ENCODE results near the gene CCDC17. TPM values are rescaled to one million over a fixed set of nuclear protein-coding genes. Genes with fewer than 3 reads are reported as not detected.

CCDC17 gene
- 0.48 and 0.67 TPM in 2 replicates for total RNA-seq (2014; rRNA removed; shearing (Covaris generic))
- 0.11 and 0.13 TPM in 2 replicates for polyA plus RNA-seq (2015; cell fraction: cytosol; rRNA removed)
- 8.6 and 13.9 TPM in 2 replicates for polyA plus RNA-seq (2015; cell fraction: nucleus; rRNA removed)

DNA sequence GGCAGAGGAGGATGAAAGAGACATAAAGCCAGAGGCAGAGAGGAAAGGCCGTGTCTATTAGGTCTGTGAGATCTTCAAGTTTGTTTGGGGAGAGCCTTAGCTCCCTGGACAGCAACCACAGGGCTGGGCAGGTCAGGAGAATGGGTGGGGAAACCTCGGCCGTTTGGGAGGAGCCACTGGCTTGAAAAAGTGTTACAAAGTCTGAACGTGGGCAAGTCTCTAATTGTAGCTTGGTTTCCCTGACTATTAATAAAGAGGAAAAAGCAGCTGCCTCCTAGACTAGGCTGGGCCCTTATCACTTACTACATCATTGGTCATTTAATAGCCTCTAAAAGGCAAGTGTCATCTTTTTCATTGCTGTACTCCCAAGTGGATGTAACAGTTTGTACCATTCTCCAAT is at the start of gene CCDC17:
Gene CCDC17, minus strand, starts transcription at position 83 of the 400 bp plus-strand sequence. CDS start 145 bp downstream, outside the sequence.
- in situ Hi-C loops (cut with HindIII; ENCODE audit: low pct_unique_long_range_greater_than_20kb, low sequenced_read_pairs), result no loop called here
- no peak for DNase-seq (ENCODE audit: low read depth, low spot score)

DNA sequence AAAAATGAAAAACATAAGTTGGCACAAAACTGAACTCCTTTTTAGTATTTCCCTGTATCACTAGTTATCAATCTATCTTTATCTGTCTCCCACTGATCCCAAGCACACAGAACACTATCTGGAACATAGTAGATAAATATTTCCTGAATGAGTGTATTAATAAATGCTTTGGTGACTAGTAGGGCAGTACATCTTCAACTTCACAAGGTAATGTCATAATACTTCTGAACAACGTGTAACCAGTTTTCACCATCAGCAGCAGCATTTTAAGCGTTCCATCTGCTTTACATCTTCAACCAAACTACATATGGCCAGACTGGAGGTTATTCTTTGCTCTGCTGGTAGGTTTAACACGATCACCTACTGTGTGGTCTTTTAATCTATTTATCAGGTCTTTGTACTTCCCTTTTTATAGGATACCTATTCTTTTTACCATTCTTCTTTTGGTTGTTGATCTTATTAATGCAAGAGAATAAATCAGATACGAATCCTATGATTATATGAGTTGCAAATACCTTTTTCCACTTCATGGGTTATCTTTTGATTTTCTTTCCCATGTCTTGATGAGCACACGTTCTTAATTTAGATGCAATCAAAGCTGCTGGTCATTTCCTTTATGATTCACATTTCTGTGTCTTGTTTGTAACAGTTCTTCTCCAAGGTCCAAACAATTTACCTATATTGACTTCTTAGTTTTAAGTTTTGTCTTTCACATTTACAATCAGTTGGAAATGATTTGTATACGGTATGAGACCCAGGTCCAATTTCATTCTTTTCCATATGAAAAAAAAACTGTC is 46.2 kb upstream of the CCDC17 start:
- in situ Hi-C loops (cut with HindIII; ENCODE audit: low pct_unique_long_range_greater_than_20kb, low sequenced_read_pairs), result no loop called here
- no peak for DNase-seq (ENCODE audit: low read depth, low spot score)

DNA sequence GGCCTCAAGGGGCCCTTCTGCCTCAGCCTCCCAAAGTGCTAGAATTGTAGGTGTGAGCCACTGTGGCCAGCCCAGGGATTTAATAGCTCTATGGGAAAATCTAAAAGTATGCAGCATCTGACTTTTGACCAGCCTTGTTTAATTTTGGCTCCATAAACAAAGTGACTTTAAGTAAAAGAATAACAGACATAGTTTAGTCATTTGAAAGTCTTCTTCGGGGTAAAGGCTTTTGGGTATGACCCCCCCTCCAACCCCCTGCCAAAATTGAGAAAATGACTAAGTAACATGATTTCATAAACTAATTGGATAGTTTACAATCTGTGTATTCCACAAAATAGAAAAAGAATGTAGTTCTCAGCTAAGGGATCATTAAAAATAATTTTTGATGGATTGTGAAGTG is 45.5 kb upstream of the CCDC17 start:
- DNase-seq (ENCODE audit: low read depth, low spot score), result no peak

DNA sequence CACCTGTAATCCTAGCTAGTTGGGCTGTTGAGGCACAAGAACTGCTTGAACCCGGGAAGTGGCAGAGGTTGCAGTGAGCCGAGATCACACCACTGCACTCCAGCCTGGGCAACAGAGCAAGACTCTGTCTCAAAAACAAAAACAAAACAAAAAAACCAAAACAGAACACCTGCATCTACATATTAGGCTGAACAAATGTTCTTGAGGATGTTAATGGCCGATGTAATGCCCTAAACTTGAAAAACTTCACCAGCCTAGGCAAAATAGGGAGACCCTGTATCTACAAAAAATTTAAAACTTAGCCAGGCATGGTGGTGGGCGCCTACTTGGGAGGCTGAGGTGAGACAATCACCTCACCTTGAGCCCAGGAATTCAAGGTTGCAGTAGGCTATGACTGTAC is 44.7 kb upstream of the CCDC17 start:
- in situ Hi-C loops (cut with HindIII; ENCODE audit: low pct_unique_long_range_greater_than_20kb, low sequenced_read_pairs), result no loop called here
- no peak for DNase-seq (ENCODE audit: low read depth, low spot score)

More for the DNA sequence above, 45.5 kb upstream of the CCDC17 start:
- in situ Hi-C loops (cut with HindIII; ENCODE audit: low pct_unique_long_range_greater_than_20kb, low sequenced_read_pairs), result no loop called here

DNA sequence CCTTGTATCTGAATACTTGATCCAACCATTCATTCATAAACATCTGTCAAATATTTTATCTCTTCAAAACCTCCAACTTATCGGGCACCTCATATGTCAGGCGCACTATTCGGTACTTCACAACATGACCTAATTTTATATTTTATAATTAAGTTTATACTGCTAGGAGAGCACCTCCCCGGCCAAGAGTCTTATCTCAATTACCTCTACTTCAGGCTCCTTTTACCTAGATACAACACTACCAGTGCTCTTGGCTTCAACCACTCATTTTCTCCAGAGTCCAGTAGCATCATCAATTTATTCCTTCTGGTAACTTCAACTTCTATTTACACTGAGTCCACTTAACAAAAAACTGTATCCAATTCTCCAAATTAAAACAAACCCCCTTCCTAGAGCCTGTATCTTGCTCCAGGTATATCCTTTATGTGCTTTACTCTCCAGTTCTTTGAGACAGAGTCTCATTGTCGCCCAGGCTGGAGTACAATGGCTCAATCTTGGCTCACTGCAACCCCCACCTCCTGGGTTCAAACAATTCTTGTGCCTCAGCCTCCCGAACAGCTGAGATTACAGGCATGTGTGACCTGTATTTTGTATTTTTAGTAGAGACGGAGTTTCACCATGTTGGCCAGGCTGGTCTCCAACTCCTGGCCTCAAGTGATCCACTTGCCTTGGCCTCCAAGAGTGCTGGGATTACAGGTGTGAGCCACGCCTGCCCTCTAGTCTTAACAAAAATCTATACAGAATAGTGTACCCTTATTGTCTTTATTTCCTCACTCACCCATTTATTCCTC is 43.7 kb upstream of the CCDC17 start:
- in situ Hi-C loops (cut with HindIII; ENCODE audit: low pct_unique_long_range_greater_than_20kb, low sequenced_read_pairs), result no loop called here

DNA sequence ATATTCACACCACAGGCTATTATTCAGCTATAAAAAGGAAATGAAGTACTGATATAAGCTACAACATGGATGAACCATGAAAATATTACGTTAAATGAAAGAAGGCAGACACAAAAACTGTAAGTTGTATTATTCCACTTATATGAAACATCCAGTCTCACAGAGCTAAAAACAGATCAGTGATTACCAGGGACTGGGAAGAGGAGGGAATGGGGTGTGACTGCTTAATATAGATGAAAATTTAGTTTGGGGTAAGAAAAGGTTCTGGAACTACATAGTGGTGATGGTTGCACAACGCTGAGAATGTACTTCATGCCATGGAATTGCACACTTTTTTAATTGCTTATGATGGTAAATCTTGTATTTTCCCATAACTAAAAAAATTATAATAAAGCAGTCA is 43.0 kb upstream of the CCDC17 start:
- in situ Hi-C loops (cut with HindIII; ENCODE audit: low pct_unique_long_range_greater_than_20kb, low sequenced_read_pairs), result no loop called here
- DNase-seq (ENCODE audit: low read depth, low spot score), result no peak

More for the DNA sequence above, 43.7 kb upstream of the CCDC17 start:
- DNase-seq (ENCODE audit: low read depth, low spot score), result no peak

DNA sequence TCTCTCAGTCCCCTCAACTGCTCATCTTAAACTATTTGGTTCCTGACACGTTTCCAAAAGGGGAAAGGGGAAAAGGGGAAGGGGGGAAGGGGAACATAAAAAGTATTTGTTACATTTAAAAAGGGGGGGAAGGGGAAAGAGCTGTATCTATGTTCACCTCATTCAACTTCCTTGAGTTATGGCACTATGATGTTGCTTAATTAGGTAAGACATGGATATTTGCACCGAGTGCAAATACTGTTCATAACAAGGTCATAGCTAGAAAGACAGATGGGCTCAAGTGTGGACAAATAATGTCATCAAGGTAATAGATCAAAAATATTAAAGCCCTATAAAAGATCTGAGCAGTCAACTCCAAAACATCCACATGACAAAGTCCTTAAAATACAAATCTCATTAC is 36.5 kb upstream of the CCDC17 start:
- in situ Hi-C loops (cut with HindIII; ENCODE audit: low pct_unique_long_range_greater_than_20kb, low sequenced_read_pairs), result no loop called here

DNA sequence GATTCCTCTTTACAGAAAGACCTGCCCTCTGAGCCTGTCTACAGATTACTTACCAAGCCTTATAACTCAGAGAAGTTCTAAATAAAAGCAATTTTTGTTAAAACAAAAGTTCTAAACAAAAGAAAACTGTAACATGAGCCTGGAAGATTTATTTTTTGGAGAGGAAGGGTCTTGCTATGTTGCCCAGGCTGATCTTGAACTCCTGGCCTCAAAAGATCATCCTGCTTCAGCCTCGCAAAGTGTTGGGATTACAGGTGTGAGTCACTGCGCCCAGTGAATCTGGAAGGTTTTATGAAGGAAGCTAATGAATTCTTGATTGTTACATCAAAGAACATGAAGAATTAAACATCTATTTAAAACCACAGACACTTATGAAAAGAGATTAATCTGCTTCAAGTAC is 35.4 kb upstream of the CCDC17 start:
- no peak for DNase-seq (ENCODE audit: low read depth, low spot score)
- in situ Hi-C loops (cut with HindIII; ENCODE audit: low pct_unique_long_range_greater_than_20kb, low sequenced_read_pairs), result no loop called here

More for the DNA sequence above, 36.5 kb upstream of the CCDC17 start:
- DNase-seq (ENCODE audit: low read depth, low spot score), result no peak

DNA sequence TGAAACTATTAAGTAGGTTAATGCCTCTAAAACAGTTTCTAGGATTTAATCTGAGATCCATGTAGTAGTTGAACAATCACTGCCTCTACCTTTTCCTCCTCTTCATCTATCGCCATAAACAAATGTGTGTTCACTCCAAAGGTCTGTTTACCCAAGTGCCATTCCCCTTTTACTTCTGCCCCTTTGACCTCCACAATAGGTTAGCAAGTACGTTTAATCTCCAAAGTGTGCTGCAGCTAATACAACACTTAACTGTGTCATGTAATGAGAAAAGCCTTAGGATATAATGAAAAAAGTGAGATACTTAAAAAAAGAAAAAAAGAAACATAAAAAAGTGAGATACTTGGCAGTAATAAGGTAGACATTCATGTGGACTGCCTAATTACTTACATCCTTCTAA is 34.3 kb upstream of the CCDC17 start:
- no peak for DNase-seq (ENCODE audit: low read depth, low spot score)
- in situ Hi-C loops (cut with HindIII; ENCODE audit: low pct_unique_long_range_greater_than_20kb, low sequenced_read_pairs), result no loop called here

DNA sequence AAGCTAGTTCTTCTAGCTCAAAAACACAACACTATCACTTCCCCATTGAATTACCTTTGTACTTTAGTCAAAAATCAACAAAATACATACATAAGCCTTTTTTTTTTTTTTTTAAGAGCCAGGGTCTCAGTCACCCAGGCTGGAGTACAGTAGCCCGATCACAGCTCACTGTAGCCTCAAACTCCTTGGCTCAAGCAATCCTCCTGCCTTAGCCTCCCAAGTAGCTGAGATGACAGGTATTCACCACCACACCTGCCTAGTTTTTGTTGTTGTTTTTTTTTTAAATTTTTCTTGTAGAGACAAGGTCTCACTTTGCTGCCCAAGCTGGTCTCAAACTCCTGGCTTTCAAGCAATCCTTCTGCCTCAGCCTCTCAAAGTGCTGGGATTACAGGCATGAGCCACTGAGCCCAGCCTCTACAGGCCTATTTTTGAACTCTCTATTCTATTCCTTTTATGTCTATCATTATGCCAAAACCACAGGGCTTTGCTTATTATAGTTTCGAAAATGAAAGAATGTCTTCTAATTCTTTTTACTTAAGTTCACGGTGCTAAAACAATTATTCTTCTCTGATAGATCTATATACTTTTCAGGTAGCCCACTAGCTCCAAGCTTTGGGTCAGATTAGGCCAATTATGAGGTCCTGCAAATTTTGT is 32.8 kb upstream of the CCDC17 start:
- DNase-seq (ENCODE audit: low read depth, low spot score), result no peak
- in situ Hi-C loops (cut with HindIII; ENCODE audit: low pct_unique_long_range_greater_than_20kb, low sequenced_read_pairs), result no loop called here

DNA sequence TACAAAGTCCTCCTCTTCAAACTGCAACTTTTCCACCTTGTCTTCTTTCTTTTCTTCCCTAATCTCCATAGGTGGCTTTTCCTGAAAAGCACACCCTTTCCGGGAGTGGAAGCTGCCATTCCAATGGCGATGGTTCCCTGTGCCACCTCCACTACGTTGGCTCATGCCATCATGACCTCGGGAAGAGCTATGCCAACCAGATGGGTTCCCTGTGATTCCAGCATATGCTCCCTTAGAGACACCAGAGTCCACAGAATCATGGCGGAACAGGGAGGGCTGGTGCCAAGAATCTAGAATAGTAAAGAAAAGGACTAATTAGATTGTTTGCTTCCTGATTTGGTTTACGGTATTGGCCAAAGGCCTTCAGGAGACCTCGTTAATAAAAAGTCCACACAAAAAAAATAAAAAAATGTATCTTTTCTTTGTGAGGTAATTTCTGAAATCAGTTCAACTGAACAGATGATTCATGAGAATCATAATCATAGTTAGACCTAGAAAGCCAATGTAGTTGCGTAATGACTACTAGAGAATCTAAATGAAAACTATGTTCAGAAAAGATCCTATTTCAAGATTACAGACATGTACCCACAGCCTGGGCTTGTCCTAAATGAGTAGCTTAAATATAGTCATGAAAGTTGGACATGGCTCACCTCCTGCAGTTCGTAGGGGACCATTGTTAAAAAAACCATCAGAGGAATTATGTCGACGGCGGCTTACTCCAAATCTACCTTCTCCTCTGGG is 30.9 kb upstream of the CCDC17 start:
- in situ Hi-C loops (cut with HindIII; ENCODE audit: low pct_unique_long_range_greater_than_20kb, low sequenced_read_pairs), result no loop called here
- no peak for DNase-seq (ENCODE audit: low read depth, low spot score)

DNA sequence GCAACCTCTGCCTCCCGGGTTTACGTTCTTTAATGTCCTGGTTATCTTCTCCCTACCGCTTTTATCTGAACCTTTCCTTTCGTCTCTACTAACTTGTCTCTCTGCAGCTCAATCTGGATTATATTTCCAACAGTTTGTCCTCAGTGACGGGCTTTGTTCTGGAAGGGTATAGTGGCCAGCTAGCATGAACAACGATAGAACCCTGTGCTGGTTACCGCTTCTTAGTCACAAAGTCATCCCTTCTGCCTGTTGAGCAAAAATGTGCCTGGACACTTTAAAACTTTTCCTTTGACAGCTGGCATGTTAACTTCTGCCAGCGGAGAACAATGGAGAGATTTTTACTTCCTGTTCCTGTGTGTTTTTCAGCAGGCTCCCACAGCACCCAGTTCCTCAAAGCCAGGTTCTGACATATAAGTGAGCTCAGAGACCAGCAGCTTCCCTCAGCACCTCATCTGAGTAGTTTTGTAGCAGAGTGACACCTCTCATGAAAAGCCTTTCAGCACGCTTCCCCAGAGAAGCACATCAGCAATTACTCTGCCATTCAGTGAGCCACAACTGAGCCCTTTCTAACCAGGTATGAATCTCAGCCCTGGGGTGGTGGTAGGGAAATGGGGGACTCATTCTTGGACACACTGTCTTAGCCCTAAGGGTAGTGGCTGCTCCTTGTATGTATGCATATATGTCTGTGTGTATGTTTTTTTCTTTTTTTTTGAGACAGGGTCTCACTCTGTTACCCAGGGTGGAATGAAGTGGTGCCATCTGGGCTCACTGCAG is 23.6 kb upstream of the CCDC17 start:
- no peak for DNase-seq (ENCODE audit: low read depth, low spot score)
- in situ Hi-C loops (cut with HindIII; ENCODE audit: low pct_unique_long_range_greater_than_20kb, low sequenced_read_pairs), result no loop called here

DNA sequence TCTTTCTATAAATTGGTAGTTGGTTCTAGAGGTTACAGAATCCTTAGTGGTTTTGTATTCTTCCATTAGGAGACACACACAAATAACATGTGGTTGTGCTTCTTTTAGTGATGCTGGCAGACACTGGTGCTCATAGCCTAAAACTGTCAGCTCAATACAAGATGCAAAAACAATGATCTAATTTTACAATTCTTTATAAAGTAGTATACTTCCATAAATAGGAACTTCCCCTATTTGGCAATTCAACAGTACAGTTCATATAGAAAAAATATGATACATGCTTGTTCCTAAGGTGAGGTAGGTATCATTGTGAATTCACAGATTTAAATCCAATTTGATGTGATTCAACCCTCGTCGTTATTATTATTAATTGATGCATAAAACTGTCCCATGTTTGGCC is 20.8 kb upstream of the CCDC17 start:
- no peak for DNase-seq (ENCODE audit: low read depth, low spot score)
- in situ Hi-C loops (cut with HindIII; ENCODE audit: low pct_unique_long_range_greater_than_20kb, low sequenced_read_pairs), result no loop called here

DNA sequence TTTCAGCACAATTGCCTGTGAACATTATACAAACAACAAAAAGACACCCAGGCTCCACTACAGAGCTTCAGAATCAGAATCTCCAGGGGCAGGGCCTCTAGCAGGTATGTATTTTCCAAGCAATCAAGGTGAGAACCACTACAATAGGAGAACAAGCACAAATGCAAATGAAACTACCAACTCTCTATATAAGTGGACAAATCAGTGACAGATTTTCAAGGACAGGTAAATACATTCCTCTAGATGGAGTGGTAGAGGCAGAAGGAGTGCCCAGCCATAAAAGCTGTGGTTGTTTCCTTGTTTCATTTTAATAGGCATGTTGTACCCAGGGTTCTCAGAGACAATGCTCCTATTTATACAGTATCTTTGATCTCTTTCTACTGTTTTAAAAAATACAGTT is 20.1 kb upstream of the CCDC17 start:
- DNase-seq (ENCODE audit: low read depth, low spot score), result peak; percentile 52
- in situ Hi-C loops (cut with HindIII; ENCODE audit: low pct_unique_long_range_greater_than_20kb, low sequenced_read_pairs), result no loop called here

DNA sequence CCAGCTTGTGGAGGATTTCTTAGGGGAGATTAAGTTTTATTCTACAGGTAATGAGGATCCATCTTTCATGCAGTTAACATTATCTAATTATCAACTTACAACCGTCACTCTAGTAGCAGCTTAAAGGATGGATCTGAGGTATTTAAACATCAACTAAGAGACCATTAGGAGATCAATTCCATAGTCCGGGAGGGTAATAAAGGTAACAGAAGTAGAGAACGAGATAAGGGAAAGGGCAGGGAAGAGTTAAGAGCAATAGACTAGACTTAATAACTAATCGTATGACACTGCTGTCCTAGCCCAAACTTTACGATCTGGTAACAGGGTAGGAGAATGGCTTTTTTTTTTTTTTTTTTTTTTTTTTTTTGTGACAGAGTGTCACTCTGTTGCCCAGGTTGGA is 19.5 kb upstream of the CCDC17 start:
- in situ Hi-C loops (cut with HindIII; ENCODE audit: low pct_unique_long_range_greater_than_20kb, low sequenced_read_pairs), result no loop called here
- no peak for DNase-seq (ENCODE audit: low read depth, low spot score)

DNA sequence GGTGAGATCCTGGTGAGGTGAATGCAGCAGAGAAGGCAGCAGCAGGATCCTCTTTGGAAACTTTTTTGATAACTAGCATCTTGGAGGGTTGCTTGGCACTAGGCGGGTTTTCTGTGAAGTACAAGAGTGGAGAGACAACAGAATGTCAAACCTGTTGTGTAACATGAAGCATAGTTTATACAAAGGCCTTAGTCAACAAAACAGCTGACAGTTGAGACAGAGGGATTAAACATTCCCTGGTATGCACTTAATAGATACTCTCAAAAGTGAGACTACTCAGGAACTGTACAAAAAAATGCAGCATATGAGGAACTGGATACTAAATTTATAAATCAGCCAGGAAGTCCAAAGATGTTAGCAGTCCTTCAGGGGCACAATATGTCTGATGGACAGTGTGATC is 16.4 kb upstream of the CCDC17 start:
- in situ Hi-C loops (cut with HindIII; ENCODE audit: low pct_unique_long_range_greater_than_20kb, low sequenced_read_pairs), result no loop called here
- DNase-seq (ENCODE audit: low read depth, low spot score), result no peak

DNA sequence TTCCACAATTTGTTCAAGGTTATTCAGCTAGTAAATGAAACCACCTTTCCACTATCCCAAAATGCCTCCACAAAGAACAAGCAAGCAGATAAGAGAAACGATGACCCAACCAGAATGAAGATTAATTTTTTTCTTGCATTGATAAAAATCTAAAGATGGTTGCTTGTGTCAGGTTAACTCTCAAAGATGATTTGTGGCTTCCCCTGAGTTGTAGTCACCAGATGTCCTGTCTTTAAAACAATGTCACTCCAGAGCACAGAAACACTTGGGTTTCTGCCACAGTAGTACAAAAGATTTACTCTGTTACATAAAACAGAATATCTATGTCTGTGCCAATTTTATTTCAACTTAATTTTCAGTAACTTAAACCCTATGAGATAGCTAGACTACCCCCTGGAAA is 11.4 kb upstream of the CCDC17 start:
- DNase-seq (ENCODE audit: low read depth, low spot score), result no peak
- in situ Hi-C loops (cut with HindIII; ENCODE audit: low pct_unique_long_range_greater_than_20kb, low sequenced_read_pairs), result no loop called here
